A673 (cell line): ENCODE results near the gene PSMD11.

Source experiments
- EZH2 ChIP-seq: fragments of 200-600 bp; sonication (generic); IDR thresholded peaks from 2 replicates; pipeline ENCODE4 v1.6.1; 2017; ENCODE audit warnings: borderline replicate concordance, low read depth, mild to moderate bottlenecking, mixed read lengths, antibody characterized with exemption, low read length; ENCODE audit not compliant: poor library complexity, severe bottlenecking
- TF ChIP-seq, protein P1 (sequence below): fragments of 300-800, 200-600 bp; sonication (generic); conservative IDR thresholded peaks from 2 replicates; pipeline ENCODE4 v1.5.1; 2017; ENCODE audit warnings: low read depth, mild to moderate bottlenecking, antibody characterized with exemption, low read length, moderate library complexity, mixed read lengths

DNA sequence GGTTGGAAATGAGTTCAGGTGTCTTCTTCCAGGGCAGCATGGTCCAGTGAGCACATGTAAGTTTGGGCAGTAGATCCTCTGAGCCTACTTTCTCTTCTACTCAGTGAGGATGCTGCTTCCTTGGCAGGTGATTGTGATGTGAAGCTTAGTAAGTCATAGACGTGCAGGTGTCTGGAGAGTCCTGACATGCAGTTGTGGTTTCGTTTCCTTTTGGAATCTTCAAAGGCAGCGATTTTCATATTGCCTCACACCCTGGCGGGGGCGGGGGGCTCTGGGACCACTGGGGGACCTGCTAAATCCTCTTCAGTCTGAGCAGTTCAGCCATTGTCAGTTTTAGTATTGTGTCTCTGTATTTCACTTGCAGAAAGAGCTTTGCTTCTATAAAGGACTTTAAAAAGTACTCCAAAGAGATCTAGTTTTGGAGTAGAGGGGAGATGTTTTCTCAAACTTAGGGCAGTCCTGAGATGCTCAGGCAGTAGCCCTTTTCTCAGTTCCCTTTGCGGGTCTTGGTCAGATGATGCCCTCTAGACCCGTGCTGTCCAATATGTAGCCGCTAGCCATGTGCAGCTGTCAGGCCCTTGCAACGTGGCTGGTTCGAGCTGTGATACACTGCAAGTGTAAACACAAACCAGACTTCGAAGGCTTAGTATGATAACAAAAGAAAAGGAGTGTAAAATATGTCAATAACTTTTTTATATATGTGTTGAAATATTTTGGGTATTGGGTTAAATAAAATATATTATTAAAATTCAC lies 38.4 kb downstream of the PSMD11 start:
- TF ChIP-seq, protein P1, sequence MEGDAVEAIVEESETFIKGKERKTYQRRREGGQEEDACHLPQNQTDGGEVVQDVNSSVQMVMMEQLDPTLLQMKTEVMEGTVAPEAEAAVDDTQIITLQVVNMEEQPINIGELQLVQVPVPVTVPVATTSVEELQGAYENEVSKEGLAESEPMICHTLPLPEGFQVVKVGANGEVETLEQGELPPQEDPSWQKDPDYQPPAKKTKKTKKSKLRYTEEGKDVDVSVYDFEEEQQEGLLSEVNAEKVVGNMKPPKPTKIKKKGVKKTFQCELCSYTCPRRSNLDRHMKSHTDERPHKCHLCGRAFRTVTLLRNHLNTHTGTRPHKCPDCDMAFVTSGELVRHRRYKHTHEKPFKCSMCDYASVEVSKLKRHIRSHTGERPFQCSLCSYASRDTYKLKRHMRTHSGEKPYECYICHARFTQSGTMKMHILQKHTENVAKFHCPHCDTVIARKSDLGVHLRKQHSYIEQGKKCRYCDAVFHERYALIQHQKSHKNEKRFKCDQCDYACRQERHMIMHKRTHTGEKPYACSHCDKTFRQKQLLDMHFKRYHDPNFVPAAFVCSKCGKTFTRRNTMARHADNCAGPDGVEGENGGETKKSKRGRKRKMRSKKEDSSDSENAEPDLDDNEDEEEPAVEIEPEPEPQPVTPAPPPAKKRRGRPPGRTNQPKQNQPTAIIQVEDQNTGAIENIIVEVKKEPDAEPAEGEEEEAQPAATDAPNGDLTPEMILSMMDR = no peak
- TF ChIP-seq EZH2 = no peak
